HG03039 (cell line): ENCODE results near the gene CKAP5.
"Not testable (repeated sequence)": the region's sequence is repeated elsewhere in the genome, so short reads cannot be mapped to it uniquely, and the experiment has no call there.

ENCODE experiments used
- ATAC-seq: cut with Tn5 transposase; IDR thresholded peaks from one replicate; pipeline ENCODE4 v1.9.1; 2021; ENCODE audit warnings: mild to moderate bottlenecking, moderate library complexity; ENCODE audit not compliant: unreplicated experiment

The CKAP5 gene

DNA sequence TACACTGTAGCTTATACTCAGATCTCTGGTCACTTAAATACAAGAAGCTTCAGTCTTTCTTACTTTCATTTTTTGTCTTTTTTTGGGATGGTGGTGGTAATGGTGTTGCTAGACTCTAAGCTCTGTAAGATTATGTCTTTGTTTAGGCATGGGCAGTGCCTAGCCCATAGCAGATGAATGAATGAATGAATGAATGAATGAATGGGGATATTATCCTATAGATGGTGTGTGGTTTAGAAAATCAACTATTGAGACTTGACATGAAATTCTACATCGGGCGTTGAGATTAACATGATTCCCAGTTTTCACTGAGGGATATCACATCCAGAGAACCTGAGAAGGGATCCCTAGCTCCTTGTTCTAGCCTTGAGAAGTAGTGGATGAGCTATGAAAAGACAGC, 9.8 kb upstream of the CKAP5 start:
- ATAC-seq, result no peak

DNA sequence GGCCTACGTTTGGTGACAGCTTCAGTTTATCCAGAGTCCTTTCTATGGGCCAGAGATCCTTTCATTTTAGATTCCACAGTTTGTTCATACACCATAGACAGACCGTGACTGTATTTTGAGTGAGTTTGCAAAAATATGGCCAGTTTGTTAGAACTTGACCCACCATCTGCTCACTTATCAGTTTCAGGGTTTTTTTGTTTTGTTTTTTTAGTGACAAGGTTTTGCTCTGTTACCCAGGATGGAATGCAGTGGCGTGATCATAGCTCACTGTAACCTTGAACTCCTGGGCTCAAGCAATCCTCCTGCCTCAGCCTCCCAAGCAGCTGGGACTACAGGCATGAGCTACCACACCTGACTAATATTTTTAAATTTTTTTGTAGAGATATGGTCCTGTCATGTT, 9.1 kb upstream of the CKAP5 start:
- no peak for ATAC-seq

DNA sequence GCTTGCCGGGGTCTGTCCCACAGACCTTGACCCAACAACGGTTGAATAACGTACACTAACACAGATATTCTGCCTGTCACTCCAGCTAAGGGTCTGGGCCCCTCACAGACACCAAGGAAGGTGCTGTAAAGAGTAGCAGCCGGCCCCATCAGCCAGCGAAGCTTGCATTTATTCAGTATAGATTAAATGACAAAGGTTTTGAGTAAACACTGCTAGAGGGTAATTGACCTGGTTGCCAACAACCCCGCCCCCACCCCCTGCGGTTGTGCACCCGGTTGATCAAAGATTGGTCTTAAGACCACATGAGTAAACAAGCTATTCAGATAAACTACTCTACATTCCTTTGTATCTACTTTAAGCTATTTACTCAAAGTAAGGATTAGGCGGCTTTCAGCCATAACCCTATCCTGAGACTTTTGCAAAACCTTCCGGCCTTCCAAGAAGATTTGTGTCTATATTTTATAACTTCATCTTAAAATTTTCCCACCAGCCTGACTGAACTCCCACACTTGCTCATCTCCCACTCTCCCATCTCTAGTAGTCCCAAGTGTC, 4.8 kb upstream of the CKAP5 start:
- no peak for ATAC-seq

- no peak for ATAC-seq
These were observed 3.6 kb upstream of the CKAP5 start for GRCh38 chr11:46849631-46850030.

GRCh38 chr11:46846510-46846830, 390 bp upstream of the CKAP5 start:
- peak; percentile 2 for ATAC-seq

- peak; percentile 17 for ATAC-seq
These were observed 690 bp downstream of the CKAP5 start for GRCh38 chr11:46845440-46845739.

GRCh38 chr11:46840116-46840515, 6.0 kb downstream of the CKAP5 start:
- ATAC-seq, result no peak

GRCh38 chr11:46838501-46838900, 7.6 kb downstream of the CKAP5 start:
- ATAC-seq, result no peak

- no peak for ATAC-seq
These were observed 8.2 kb downstream of the CKAP5 start for GRCh38 chr11:46837860-46838259.

- no peak for ATAC-seq
These were observed 9.2 kb downstream of the CKAP5 start for GRCh38 chr11:46836870-46837269.

DNA sequence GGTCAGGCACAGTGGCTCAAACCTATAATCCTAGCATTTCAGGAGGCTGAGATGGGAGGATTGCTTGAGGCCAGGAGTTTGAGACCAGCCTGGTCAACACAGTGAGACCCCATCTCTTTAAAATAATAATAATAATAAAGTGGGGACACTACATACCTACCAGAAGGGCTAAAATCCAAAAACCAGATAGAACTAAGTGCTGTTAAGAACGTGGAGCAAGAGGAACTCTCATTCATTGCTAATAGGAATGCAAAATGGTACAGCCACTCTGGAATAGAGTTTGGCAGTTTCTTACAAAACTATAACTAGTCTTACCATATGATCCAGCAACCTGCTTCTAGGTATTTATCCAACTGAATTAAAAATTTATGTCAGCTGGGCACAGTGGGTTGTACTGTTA, 9.6 kb downstream of the CKAP5 start:
- no peak for ATAC-seq

- no peak for ATAC-seq
These were observed 10.2 kb downstream of the CKAP5 start for GRCh38 chr11:46835897-46836296.

- no peak for ATAC-seq
These were observed 11.3 kb downstream of the CKAP5 start for GRCh38 chr11:46834821-46835220.

DNA sequence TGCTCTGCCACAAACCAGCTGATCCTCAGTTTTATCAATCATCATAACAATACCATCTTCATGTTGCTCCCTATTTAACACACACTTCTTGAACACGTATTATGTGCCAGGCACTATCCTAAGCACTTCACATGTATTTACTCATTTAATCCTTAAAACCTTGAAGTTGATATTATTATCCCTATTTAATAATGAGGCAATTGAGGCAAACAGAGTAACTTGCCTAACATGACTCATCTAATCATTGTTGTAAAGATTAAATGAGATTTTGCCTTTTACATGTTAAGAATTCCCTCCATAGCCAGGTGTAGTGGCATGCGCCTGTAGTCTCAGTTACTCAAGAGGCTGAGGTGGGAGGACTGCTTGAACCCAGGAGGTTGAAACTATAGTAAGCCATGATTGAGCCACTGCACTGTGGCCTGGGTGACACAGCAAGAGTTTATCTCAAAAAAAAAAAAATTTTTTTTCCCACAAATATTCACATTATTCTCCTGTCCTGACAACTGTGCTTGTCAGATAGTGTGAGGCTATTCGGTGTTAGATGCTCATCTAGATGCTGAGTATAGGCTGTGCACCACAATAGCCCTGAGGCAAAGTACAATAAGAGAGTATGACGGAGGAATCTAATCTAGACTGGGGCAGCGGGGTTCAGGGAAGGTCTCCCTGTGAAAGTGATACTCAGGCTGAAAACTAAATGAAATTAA, 13.4 kb downstream of the CKAP5 start:
- no peak for ATAC-seq

GRCh38 chr11:46827995-46828394, 18.1 kb downstream of the CKAP5 start:
- no peak for ATAC-seq

GRCh38 chr11:46826310-46827044, 19.6 kb downstream of the CKAP5 start:
- peak; percentile 99 for ATAC-seq

- no peak for ATAC-seq
These were observed 37.2 kb downstream of the CKAP5 start for GRCh38 chr11:46808799-46809431.

DNA sequence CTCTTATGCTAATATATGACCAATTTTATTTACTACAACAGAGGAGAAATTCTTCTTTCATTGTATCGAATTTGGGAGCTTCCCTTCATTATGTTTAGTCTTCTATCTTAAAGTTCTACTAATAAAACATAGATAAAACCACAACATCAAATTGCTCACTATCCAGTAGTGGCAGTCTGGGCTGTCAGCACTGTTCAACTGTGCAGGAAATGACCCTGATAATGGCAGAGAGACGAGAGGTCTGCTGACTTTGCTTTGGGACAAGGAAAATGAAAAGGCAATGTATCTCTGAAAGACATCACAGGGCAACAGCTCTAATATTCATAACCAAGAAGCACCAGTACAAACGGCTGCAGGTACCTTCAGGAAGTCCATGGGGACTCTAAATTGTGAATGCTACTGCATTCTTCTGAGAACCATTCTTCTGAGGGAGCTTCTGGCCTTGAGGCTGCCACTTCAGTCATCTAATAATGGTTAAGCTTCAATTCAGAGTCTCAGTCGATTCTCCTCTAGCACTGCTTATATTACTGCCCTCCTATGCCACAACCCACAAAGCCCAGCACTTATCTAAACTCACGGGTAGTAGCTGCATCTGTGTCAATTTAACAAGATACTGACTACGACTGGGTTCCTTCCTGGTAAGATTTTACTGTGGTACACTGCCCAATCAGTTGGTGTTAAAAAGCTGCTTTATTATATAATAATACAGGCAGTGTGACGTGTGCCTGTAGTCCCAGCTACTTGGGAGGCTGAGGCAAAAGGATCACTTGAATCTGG, 44.2 kb downstream of the CKAP5 start:
- ATAC-seq, result no peak

DNA sequence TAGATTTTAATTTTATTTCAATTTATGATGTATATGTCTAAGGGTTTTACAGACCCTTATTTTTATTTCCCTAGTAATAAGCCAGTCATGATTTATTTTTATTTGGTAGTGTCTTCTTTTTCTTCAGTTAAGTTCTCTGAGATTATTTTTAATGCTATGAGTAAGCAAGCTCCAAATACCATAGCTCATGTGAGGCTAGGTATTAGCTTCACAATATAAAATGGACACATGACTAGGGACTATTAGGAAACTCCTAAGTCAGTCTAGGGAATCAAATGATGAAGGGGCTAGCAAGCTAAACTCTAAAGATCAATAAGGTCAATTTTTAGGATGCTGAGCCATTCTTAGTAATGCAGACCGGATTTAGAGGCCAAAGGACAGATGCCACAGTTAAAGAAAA, 45.9 kb downstream of the CKAP5 start:
- ATAC-seq, result no peak

GRCh38 chr11:46799725-46800124, 46.4 kb downstream of the CKAP5 start:
- ATAC-seq, result not testable (repeated sequence)

GRCh38 chr11:46778416-46778815, 67.7 kb downstream of the CKAP5 start:
- no peak for ATAC-seq
